ENCODE results near the gene LRRC75A. TPM values are rescaled to one million over a fixed set of nuclear protein-coding genes. Genes with fewer than 3 reads are reported as not detected.
A peak's percentile ranks its signal among the peaks of the same experiment; 100 is the strongest.
"Not testable (repeated sequence)": the region's sequence is repeated elsewhere in the genome, so short reads cannot be mapped to it uniquely, and the experiment has no call there.

Gene LRRC75A
- total and polyA plus RNA-seq, 5 donors = 0.63 to 1.3 (median 1.2) TPM

GRCh38 chr17:16417399-16417798 lies 74.6 kb downstream of the LRRC75A start:
- Histone ChIP-seq H3K27me3 (ENCODE audit: control insufficient read depth, insufficient read depth) (no peaks in the 10 kb centered on the region), H3K9me3 (ENCODE audit: control insufficient read depth, low read length) (no peaks in the 10 kb centered on the region), H3K27ac (ENCODE audit: low read length) (no peak overlapping the region), H3K4me3 (ENCODE audit: low read length) (no peak overlapping the region), H3K4me1 (ENCODE audit: control insufficient read depth, insufficient read depth, low read length) (peaks cover 16% of the 10 kb centered on the region)
- no peak for DNase-seq
- intact Hi-C loops (cut with DNase I) = no loop called here
- WGBS = 86% methylated on average over 7 of the region's 7 CpGs
- no peak for ATAC-seq

DNA sequence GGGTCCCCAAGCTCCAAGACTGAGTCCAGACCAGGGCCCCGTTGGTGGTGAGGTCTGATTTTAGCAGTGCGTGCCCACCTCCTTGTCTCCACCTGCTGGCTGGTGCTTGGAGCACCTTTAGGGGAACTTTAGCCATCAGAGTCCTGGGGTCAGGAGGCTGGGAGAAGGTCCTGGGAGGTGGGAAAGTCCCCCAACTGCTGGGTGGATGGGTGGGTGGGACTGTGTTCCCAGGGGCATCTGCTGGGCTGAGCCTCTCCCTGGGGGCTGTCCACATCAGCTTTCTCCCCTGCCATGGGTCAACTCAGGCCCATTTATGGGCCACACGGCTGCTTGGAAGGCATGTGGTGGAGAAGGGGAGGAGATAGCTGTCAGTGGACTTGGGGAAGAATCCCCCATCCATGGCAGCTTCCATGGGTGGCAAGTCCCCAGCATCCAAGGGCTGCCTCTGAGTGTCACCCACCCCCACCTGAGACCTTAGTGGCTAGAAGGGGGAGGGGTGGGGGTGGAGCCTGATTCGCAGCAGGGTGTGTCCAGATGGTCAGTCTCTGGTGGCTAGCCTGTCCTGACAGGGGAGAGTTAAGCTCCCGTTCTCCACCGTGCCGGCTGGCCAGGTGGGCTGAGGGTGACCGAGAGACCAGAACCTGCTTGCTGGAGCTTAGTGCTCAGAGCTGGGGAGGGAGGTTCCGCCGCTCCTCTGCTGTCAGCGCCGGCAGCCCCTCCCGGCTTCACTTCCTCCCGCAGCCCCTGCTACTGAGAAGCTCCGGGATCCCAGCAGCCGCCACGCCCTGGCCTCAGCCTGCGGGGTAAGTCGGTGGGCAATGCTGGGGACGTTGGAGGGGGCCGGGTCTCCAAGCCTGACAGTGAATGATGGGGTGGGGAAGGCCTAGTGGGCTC lies 76.7 kb downstream of the LRRC75A start, which contains the start of gene TRPV2:
Gene TRPV2 (plus strand): TSS at position 541 of the 894 bp plus-strand sequence. CDS start 2,098 bp downstream, outside the sequence.
- Histone ChIP-seq H3K9me3 (ENCODE audit: control insufficient read depth, low read length) (no peaks in the 10 kb centered on the region), H3K27ac (ENCODE audit: low read length) (peak within 1 kb of the TSS; percentile 76), H3K27me3 (ENCODE audit: control insufficient read depth, insufficient read depth) (no peaks in the 10 kb centered on the region), H3K4me3 (ENCODE audit: low read length) (peak within 1 kb of the TSS; percentile 62), H3K4me1 (ENCODE audit: control insufficient read depth, insufficient read depth, low read length) (peaks cover 16% of the 10 kb centered on the region)
- 12% methylated on average over 21 of the region's 21 CpGs for WGBS
- intact Hi-C loops (cut with DNase I) = no loop called here
- ATAC-seq = peak; percentile 39 to 62
- DNase-seq = peak; percentile 55 to 82 (median 80)

DNA sequence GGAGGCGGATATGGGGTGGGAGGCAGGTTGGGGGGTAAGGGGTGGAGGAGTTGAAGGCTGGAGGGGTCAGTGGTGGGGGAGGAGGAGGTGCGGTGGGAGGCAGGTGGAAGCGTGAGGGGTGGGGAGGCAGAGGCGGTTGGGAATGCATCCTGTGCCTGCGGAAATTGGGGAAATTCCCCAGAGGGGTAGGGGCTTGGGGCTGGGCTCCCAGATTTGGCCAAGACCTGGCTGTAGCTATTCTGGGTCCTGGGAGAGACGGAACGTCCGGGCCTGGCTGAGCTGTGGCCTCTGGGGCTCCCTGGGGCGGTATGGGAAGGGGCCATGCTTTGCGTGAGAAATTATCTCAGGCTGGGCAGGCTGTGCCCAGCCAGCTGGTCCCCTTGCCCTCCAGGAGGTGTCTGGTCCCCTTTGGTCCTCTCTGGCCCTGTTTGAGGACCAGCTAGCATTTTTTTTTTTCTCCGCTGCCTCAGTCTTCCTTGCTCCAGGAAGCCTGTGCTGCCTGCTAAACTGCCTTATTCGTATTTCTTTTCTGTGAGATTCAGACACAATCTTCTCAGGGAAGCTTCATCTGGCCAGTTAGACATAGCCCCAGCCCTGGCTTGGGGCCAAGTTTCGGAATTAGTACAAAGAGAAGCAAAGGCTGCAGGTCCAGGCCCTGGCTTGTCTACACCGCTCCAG lies 83.9 kb downstream of the LRRC75A start:
- Histone ChIP-seq H3K4me1 (ENCODE audit: control insufficient read depth, insufficient read depth, low read length) (peaks cover 3% of the 10 kb centered on the region), H3K27ac (ENCODE audit: low read length) (peak overlapping the region; percentile 76), H3K9me3 (ENCODE audit: control insufficient read depth, low read length) (no peaks in the 10 kb centered on the region), H3K27me3 (ENCODE audit: control insufficient read depth, insufficient read depth) (no peaks in the 10 kb centered on the region), H3K4me3 (ENCODE audit: low read length) (no peak overlapping the region)
- ATAC-seq (peak; percentile 59 to 64), DNase-seq (peak; percentile 64 to 91 (median 78))
- 14% methylated on average over 14 of the region's 14 CpGs for WGBS
- intact Hi-C loops (cut with DNase I) = no loop called here

DNA sequence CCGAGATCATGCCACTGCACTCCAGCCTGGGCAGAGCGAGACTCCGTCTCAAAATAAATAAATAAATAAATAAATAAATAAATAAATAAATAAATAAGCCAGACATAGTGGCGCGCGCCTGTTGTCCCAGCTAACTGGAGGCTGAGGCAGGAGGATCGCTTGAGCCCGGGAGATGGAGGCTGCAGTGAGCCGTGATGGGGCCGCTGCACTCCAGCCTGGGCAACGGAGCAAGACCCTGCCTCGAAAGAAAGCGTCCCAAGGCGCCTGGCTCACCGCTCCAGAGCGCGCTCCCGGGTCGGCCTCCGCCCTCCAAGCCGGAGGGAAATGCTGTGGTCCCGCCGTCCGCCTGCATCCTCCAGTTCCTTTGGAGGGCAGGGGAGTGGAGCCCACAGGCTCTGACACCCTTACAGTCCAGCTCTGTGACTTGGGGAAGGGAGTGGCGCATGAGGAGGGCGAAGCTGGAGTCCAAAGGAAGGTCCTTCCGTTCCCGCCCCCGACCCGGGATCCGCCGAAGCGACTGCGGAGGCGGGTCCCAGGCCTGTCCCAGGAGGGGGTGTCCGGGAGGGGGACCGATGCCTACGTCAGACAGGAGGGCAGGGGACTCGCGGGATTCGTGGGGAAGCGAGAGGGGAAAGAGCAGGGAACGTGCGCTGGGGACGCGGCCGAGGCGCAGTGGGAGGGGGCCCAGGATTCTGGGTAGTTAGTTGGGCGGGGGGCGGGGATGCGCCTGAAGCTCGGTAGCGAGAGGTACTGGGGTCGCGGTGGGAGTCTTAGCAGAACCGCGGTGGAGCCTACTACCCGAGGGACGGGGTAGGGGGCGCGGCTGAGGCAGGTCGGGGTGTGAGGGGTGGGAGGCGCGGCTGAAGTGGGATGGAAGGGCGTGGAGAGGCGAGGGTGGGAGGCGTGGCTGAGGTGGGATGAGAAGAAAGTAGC lies 85.0 kb downstream of the LRRC75A start:
- DNase-seq (peak; percentile 73 to 86 (median 85)), ATAC-seq (peak; percentile 84 to 91)
- WGBS = 6% methylated on average over 67 of the region's 67 CpGs
- Histone ChIP-seq H3K27me3 (ENCODE audit: control insufficient read depth, insufficient read depth) (no peaks in the 10 kb centered on the region), H3K4me3 (ENCODE audit: low read length) (peak overlapping the region; percentile 31), H3K9me3 (ENCODE audit: control insufficient read depth, low read length) (no peaks in the 10 kb centered on the region), H3K27ac (ENCODE audit: low read length) (peak overlapping the region; percentile 46), H3K4me1 (ENCODE audit: control insufficient read depth, insufficient read depth, low read length) (peaks cover 3% of the 10 kb centered on the region)
- intact Hi-C loops (cut with DNase I) = no loop called here

- WGBS = 92% methylated on average over 9 of the region's 9 CpGs
- DNase-seq; H3K4me1 ChIP-seq (ENCODE audit: control insufficient read depth, insufficient read depth, low read length); H3K4me3 ChIP-seq (ENCODE audit: low read length); H3K27ac ChIP-seq (ENCODE audit: low read length); ATAC-seq; H3K9me3 ChIP-seq (ENCODE audit: control insufficient read depth, low read length); intact Hi-C loops (cut with DNase I); H3K27me3 ChIP-seq (ENCODE audit: control insufficient read depth, insufficient read depth): not testable (repeated sequence)
These were observed 88.1 kb downstream of the LRRC75A start for GRCh38 chr17:16403847-16404246.

GRCh38 chr17:16398270-16399267 lies 93.4 kb downstream of the LRRC75A start:
- peaks cover 2% of the 10 kb centered on the region for H3K4me1 ChIP-seq (ENCODE audit: control insufficient read depth, insufficient read depth, low read length)
- no peaks in the 10 kb centered on the region for H3K9me3 ChIP-seq (ENCODE audit: control insufficient read depth, low read length)
- DNase-seq = no peak
- intact Hi-C loops (cut with DNase I) = no loop called here
- 58% methylated on average over 9 of the region's 9 CpGs for WGBS
- H3K27me3 ChIP-seq (ENCODE audit: control insufficient read depth, insufficient read depth) = no peaks in the 10 kb centered on the region
- no peak overlapping the region for H3K27ac ChIP-seq (ENCODE audit: low read length)
- no peak overlapping the region for H3K4me3 ChIP-seq (ENCODE audit: low read length)
- ATAC-seq = no peak

DNA sequence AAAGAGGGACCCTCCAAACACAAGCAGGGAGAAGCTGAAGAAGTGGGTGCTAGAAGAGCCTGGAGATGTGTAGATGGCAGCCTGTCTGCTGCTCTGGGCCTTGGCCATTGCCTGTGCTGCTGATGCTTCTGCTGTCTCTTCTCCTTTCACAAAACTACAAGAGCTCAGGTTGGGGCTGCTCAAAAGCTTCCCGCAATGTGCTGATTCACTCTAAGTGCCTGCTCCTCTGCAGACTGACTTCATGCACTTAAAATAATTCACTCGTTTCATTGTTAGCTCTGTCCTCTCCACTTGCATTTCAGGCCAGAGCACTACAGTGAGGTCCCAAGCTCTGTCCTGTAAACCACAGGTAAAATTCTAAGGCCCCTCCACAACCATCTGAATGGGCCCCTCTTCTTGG lies 95.3 kb downstream of the LRRC75A start:
- H3K4me3 ChIP-seq (ENCODE audit: low read length); H3K27ac ChIP-seq (ENCODE audit: low read length); H3K9me3 ChIP-seq (ENCODE audit: control insufficient read depth, low read length); DNase-seq; intact Hi-C loops (cut with DNase I); H3K27me3 ChIP-seq (ENCODE audit: control insufficient read depth, insufficient read depth); H3K4me1 ChIP-seq (ENCODE audit: control insufficient read depth, insufficient read depth, low read length): not testable (repeated sequence)
- 35% methylated on average over 2 of the region's 2 CpGs for WGBS
- peak; percentile 39 to 58 for ATAC-seq

GRCh38 chr17:16395887-16396286 lies 96.1 kb downstream of the LRRC75A start:
- ATAC-seq = peak; percentile 86 to 95
- H3K4me1 ChIP-seq (ENCODE audit: control insufficient read depth, insufficient read depth, low read length); H3K4me3 ChIP-seq (ENCODE audit: low read length); H3K9me3 ChIP-seq (ENCODE audit: control insufficient read depth, low read length); H3K27me3 ChIP-seq (ENCODE audit: control insufficient read depth, insufficient read depth); intact Hi-C loops (cut with DNase I): not testable (repeated sequence)
- H3K27ac ChIP-seq (ENCODE audit: low read length) = peak overlapping the region; percentile 82
- peak; percentile 60 to 80 (median 73) for DNase-seq
- WGBS = 57% methylated on average over 4 of the region's 4 CpGs

- H3K4me3 ChIP-seq (ENCODE audit: low read length); H3K4me1 ChIP-seq (ENCODE audit: control insufficient read depth, insufficient read depth, low read length); H3K9me3 ChIP-seq (ENCODE audit: control insufficient read depth, low read length); intact Hi-C loops (cut with DNase I); H3K27me3 ChIP-seq (ENCODE audit: control insufficient read depth, insufficient read depth); H3K27ac ChIP-seq (ENCODE audit: low read length); DNase-seq; ATAC-seq: not testable (repeated sequence)
- 87% methylated on average over 11 of the region's 11 CpGs for WGBS
These were observed 99.5 kb downstream of the LRRC75A start for GRCh38 chr17:16392491-16392890.
